ENCODE measurements around the gene BEGAIN. TPM values are rescaled to one million over a fixed set of nuclear protein-coding genes. Genes with fewer than 3 reads are reported as not detected.

BEGAIN gene
- total RNA-seq, 1 experiment from 2014 or later = 3.3 TPM

Other genes with a start within 250 kb of the BEGAIN start
- 10.6 and 18.4 TPM in 2 replicates for gene WDR25, start 210.9 kb downstream of the BEGAIN start, total RNA-seq (2014; rRNA removed; shearing (Covaris generic))
- 0.37 and 1.5 TPM in 2 replicates for gene DLK1, start 139.5 kb upstream of the BEGAIN start, total RNA-seq (2014; rRNA removed; shearing (Covaris generic))
- gene MEG3, start 238.7 kb upstream of the BEGAIN start, total RNA-seq (2014; rRNA removed; shearing (Covaris generic)) = 0.04 and 0.31 TPM in 2 replicates